ENCODE results near the gene OR2M7.

DNA sequence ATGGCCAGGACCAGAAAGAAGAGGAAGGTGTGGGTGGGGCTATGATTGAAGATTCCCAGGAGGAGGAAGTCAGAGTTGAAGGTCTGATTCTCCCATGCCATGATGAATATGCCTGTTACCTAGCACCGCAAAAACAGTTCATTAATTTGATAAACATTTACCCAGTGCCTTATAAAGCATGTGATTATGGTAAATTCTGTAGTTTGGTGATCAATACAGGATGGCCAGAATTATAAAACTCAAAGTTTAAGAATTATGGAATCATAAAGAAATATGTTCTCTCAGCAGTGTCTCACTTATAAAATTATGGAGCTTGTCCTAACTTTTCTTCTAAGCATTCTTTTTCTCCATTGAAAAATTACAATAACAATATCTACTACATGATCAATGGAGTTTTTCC lies at the start of gene OR2M7:
- TF ChIP-seq CTCF (IDR thresholded peaks at IDR 0.05) (no peak), POLR2A (IDR thresholded peaks at IDR 0.05) (no peak)
